ENCODE measurements around the gene GPR158.
"Not testable (repeated sequence)": the region's sequence is repeated elsewhere in the genome, so short reads cannot be mapped to it uniquely, and the experiment has no call there.

The GPR158 gene

DNA sequence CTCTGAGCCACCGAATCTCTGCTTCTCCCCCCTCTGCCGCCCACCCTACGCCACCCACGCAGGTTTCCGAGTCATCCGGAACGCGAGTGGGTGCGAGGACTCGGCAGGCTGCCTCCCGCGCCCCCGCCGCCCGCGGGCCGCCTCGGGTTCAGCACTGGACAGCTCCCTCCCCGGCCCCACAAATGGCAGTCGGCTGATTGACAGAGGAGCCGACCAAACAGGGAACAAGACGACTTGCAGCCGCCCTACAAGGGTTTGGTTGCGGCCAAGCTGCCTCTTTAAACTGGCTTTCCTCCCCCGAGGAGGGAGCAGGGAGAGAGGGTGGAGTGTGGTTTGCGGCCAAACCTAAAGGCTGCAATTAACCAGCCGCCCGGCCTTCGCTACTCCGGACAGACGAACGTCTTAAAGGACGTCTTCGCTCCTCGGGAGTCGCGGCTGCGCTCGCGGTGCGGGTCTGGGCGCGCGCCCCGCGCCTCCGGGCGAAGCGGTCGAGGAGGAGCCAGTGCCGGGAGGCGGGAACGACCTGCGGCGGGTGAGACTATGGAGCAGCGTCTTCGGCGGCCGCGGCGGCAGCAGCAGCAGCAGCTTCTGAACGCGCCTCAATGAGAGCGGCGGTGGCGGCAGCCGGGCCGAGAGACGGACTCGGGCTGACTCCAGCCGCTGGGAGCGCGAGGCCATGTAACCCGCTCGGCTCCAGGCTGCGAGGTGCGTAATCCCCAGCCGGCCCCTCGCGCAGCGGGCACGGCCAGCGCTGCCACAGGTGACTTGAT, at the start of gene GPR158:
TSS of gene GPR158 (plus strand) at position 541 of the 770 bp plus-strand sequence. CDS start 420 bp downstream, outside the sequence.
- peak; percentile 96 for DNase-seq (ENCODE audit: low read depth)

- no peak for DNase-seq (ENCODE audit: low read depth)
These were observed 49.6 kb upstream of the GPR158 start for GRCh38 chr10:25125201-25125611.

DNA sequence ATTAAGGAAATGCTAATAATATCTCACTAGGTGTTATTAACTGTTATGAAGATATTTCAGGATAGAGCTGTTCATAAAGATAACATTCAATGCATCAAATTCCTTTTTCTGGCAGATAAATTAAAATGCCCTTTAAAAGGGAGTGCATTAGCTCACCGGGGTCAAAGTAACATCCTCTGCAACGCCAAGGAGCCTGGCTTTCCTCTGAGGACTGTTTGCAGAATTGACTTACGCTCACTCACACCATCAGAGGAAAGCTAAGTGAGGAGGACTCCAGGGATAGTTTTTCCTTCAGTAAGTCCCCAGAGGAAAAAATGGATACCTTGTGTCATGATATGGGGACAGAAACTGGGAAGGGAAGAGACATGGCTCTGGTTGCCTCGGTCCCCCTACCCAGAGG, 45.2 kb upstream of the GPR158 start:
- DNase-seq (ENCODE audit: low read depth), result no peak

DNA sequence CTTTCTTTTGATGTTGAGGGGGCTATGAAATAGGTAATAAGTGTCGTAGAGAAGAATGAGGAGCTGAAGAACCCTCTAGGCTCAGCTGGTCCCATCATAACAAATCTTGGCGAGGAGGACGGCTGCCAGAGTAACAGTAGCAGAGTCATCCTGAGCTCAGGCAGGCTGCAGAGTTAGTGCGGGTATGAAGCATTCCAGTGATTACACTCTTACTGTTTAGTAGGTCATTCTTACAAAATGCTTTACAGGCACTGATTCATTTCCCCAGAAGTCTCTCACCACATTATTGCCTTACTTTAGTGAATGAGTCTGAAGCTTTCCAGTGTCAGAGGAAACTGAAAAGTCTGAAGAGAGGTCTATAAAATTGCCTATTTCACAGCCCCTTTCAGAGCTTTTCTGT, 43.9 kb upstream of the GPR158 start:
- peak; percentile 37 for DNase-seq (ENCODE audit: low read depth)

DNA sequence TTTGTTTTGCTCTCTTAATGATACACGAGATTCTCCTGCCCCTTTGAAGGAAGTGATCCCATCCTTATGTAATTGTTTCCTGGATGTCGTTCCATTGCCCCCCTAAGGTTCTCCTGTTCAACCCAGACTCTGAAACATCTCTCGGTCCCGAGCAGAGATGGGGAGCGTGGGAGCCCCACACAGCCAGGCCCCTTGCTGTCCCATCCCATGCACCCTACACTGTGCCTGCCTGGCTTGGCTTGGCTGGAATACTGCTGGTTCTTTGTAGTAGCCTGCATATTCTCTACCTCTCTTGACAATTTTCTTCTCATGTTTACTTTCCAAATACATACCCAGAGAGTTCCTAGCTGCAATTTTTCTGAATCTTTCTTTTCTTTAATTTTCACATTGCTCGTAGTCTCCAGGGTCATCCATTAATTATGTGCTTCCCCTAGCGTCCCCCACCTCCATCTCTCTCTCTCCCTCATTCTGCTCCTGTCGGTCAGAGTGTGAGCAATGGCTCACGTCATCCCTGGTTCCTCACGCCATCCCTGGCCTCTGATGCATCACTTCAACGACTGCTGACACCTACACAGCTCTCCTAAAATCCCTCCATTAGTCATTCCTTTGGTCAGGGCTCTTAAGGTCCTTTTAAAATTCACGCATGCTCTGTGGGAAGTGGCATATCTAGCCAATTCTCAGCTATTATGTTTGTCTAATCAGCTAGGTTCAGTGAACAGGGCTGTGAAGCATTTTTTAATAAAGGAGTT, 32.5 kb upstream of the GPR158 start:
- DNase-seq (ENCODE audit: low read depth), result no peak

DNA sequence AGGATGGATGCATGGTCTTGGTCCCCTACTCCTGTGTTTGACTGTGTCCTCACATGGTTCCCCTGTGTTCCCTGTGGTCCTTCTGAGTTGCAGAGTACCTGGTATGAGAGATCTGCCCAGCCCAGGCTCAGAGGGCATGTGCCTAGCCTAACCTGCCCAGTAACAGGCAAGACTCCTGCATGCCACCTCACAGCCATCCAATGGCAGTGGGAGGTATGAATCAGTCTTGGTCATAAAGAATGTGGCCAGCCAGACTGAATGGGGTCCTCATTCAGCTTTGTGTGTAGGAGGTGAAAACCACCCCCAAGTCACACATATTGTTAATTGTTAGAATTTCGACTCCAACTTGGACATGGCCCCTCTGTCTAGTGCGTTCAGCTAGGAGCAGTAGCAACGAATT, 17.2 kb upstream of the GPR158 start:
- DNase-seq (ENCODE audit: low read depth), result no peak

DNA sequence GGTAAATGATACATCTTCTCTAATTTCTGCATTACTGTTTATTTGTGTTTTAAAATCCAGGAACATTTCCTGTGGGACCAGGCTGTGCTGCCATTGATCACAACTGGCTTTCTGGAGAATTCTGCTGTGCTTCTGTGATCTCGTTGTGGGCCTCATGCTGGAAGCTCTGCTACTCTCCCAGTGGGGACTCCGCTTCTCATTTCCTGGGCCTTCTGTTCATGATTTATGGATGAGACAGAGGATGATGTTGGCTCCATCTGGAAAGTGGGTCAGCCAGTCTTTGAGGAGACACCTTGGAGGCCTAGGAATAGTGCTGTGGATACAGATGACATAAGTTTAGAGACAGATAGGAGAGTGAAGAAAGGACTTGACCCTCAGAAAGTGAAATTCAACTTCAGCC, 15.2 kb upstream of the GPR158 start:
- no peak for DNase-seq (ENCODE audit: low read depth)

DNA sequence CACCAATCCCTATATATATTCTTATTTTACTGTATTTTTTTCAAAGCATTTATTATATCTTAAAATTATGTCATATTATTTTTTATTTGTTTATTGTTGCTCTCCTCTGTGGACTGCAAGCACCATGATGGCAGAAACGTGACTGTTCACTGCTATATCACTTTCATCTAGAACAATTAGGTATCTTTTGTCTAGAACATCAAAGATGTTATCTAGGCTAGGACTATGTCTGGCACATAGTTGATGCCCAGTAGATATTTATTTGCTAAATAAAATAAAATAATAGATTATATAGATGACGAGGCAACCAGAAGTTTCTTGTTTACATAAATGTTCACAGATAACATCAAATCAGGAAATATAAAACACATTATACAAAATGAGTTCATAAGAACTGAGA, 12.4 kb upstream of the GPR158 start:
- DNase-seq (ENCODE audit: low read depth), result no peak

DNA sequence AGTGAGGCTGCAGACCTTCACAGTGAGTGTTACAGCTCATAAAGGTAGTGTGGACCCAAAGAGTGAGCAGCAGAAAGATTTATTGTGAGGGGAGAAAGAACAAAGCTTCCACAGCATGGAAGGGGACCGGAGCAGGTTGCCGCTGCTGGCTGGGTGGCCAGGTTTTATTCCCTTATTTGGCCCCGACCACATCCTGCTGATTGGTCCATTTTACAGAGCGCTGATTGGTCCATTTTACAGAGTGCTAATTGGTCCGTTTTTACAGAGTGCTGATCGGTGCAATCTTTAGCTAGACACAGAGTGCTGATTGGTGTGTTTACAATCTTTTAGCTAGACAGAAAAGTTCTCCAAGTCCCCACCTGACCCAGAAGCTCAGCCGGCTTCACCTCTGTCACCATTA, 11.3 kb upstream of the GPR158 start:
- not testable (repeated sequence) for DNase-seq (ENCODE audit: low read depth)

DNA sequence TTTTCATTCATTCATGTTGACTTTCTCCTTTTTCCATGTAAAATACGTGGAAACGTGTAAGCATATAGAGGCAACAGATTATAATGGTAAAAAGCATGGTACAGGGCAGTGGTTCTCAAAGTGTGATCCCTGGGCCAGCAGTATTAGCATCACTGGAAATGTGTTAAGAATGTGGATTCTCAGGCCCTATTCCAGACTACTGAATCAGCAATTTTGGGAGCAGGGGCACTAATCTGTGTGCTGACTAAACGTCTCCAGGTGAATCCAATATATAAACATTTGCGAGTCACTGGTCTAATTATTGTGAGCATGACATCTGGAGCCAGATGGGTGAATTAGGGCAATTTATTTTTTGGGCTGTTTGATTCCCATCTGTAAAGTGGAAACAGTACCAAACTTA, 5.1 kb upstream of the GPR158 start:
- DNase-seq (ENCODE audit: low read depth), result no peak

DNA sequence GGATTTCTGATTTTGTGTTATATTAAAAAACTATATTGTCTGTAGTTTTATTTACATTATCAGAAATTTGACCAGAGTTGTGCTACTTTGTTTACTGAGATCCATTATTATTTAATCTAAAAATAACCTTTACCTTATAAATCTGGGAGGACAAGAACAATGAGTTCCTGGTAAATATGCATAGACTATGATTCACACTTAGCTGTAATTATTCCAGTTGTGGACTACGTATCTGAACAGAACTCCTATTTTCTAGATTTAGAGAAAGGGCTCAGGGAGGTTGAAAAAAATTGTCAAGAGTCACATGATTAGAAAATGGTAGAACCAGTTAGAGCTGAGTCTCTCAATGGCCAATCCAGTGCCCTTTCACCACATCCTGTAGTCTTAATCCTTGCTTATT, 4.2 kb upstream of the GPR158 start:
- no peak for DNase-seq (ENCODE audit: low read depth)

DNA sequence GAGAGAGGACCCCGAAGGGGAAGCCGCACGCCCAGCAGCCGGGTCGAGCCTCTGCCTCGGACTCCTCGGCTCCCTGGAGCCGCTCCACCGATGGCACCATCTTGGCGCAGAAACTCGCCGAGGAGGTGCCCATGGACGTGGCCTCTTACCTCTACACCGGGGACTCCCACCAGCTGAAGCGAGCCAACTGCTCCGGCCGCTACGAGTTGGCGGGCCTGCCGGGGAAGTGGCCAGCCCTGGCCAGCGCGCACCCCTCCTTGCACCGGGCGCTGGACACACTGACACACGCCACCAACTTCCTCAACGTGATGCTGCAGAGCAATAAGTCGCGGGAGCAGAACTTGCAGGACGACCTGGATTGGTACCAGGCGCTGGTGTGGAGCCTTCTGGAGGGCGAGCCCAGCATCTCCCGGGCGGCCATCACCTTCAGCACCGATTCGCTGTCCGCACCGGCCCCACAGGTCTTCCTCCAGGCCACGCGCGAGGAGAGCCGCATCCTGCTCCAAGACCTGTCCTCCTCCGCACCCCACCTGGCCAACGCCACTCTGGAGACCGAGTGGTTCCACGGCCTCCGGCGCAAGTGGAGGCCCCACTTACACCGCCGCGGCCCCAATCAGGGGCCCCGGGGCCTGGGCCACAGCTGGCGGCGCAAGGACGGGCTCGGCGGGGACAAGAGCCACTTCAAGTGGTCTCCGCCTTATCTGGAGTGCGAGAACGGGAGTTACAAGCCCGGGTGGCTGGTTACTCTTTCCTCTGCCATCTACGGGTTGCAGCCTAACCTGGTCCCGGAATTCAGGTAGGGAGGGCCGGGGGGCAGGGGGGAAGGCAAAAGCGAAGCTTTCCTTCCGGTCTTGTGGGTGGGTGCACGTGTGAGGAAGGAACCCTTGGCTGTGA, 973 bp downstream of the GPR158 start:
- DNase-seq (ENCODE audit: low read depth), result peak; percentile 9

DNA sequence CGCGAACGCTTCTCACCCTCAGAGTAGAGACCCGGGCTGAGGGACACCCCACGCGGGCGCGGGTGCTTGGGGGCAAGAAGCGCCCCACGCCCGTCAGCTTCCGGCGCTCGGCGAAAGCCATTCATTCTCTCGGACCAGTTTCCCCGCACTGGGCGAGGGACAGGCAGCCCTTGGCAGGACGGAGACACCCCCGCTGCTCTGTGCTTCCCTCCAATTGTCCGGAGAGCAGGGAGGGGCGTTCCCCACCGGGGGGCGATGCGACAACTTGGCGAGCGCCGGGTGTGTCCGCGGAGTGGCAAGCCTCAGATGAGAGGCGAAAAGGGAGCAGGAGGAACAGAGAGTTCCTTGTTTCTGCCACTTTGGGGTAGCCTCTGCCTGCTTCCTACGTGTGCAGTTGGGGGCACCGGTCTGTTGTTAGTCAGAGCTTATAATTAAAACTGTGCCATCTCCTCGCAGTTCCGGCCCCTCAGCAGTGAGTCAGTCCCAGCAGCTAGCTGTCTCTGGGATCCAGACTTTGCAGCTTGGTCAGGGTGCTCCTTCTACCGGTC, 1.7 kb downstream of the GPR158 start:
- no peak for DNase-seq (ENCODE audit: low read depth)

GRCh38 chr10:25177093-25177753, 2.4 kb downstream of the GPR158 start:
- no peak for DNase-seq (ENCODE audit: low read depth)

GRCh38 chr10:25177754-25178135, 2.9 kb downstream of the GPR158 start:
- DNase-seq (ENCODE audit: low read depth), result no peak

GRCh38 chr10:25178411-25178810, 3.6 kb downstream of the GPR158 start:
- DNase-seq (ENCODE audit: low read depth), result no peak

- no peak for DNase-seq (ENCODE audit: low read depth)
These were observed 6.0 kb downstream of the GPR158 start for GRCh38 chr10:25180801-25181200.

DNA sequence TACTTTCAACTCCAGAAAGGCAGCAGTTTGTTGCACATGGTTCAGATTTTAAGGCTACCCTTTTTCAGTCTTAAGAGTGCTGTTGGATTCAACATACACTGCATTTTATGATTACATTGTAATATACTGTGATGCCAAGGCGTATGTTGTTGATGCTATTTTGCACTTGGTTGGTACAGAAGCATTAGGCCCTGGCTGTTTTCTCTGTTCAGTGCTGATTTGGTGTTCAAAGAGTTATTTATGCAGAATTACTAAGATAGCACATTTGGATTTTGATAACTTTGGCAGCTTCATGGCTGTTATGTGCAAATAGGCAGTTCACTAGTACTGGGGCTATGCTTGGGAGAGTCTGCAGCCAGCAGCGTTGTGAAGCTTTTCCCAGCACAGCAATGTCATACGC, 7.8 kb downstream of the GPR158 start:
- DNase-seq (ENCODE audit: low read depth), result no peak

GRCh38 chr10:25191162-25191895, 16.5 kb downstream of the GPR158 start:
- DNase-seq (ENCODE audit: low read depth), result no peak

DNA sequence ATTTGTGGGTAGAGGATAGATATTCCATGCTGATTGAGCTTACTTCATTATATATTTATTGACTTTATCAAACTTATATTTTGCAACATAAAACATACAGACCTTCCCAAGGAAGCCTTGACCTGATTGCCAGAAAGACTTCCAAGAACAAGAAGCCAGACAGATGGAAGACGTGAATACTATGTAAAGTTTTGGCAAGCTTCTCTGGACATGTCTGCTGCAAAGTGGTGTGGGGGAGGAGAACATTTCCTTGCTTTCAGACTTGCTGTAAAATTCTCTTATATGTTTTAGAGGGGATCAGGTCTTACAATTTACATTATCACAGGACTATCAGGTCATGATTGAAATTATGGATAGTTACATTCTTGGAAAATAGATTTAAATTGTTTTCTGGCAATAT, 23.4 kb downstream of the GPR158 start:
- no peak for DNase-seq (ENCODE audit: low read depth)
